Lower leg skin (tissue), 4 donors: ENCODE results near the gene WBP1. TPM values are rescaled to one million over a fixed set of nuclear protein-coding genes. Genes with fewer than 3 reads are reported as not detected.
A peak's percentile ranks its signal among the peaks of the same experiment; 100 is the strongest.
"Not testable (repeated sequence)": the region's sequence is repeated elsewhere in the genome, so short reads cannot be mapped to it uniquely, and the experiment has no call there.

Experiments
- DNase-seq, 2 donors: peaks; one replicate each; pipeline ENCODE4 v3.0.0-alpha.2; 2019; ENCODE audit warnings: low spot score in 2 of 2
- H3K4me3 ChIP-seq: fragments of 200-600 bp; sonication (generic); 2 replicates; pipeline ENCODE4 v1.5.1; 2017; ENCODE audit warnings: mild to moderate bottlenecking, low read depth; ENCODE audit not compliant: poor library complexity, severe bottlenecking
- CTCF ChIP-seq, 3 donors: fragments of 450-650 bp; IDR thresholded peaks; one replicate each; pipeline ENCODE4 v1.5.1; 2016; ENCODE audit warnings: antibody characterized with exemption in 3 of 3, mild to moderate bottlenecking in 3 of 3, moderate library complexity in 2 of 3
- POLR2A ChIP-seq, 2 donors: fragments of 450-650 bp; IDR thresholded peaks; one replicate each; pipeline ENCODE4 v1.6.1; 2016 to 2017; ENCODE audit warnings: antibody characterized with exemption in 2 of 2, mild to moderate bottlenecking in 1 of 2, moderate library complexity in 1 of 2
- WGBS, 2 donors: methylation state at CpG; one replicate each; pipeline ENCODE4 v1.1.5; 2018; 5-methylcytosine and 5-hydroxymethylcytosine counted together
- intact Hi-C: fragments of 100-400 bp; cut with DNase I; formaldehyde crosslinking; loops from one replicate; pipeline ENCODE4 v1.15.0; 2023; ENCODE audit warnings: low total_unique reads
- total RNA-seq, 4 donors: library from RNA; depleted of rRNA; stranded (reverse); fragments of >200 nt; gene quantifications; one replicate each; pipeline ENCODE4 v1.1.0, GENCODE V29; 2016

Gene WBP1
- total RNA-seq, 4 donors from 2014 or later = 35.9 to 44.9 (median 38.1) TPM

GRCh38 chr2:74474481-74474880 is 16.2 kb downstream of the WBP1 start:
- WGBS, 2 donors = 87 to 90% methylated on average over 6 of the region's 6 CpGs
- no peak for TF ChIP-seq POLR2A (IDR thresholded peaks at IDR 0.05)
- TF ChIP-seq CTCF (IDR thresholded peaks at IDR 0.05) = no peak
- no peak for DNase-seq
- intact Hi-C loops = no loop called here
- no peak overlapping the region for H3K4me3 ChIP-seq

GRCh38 chr2:74474899-74475298 is 16.7 kb downstream of the WBP1 start:
- TF ChIP-seq CTCF (IDR thresholded peaks at IDR 0.05) (no peak), POLR2A (IDR thresholded peaks at IDR 0.05) (no peak)
- DNase-seq = no peak
- H3K4me3 ChIP-seq = no peak overlapping the region
- 90 to 93% methylated on average over 5 of the region's 5 CpGs for WGBS, 2 donors
- intact Hi-C loops = no loop called here

DNA sequence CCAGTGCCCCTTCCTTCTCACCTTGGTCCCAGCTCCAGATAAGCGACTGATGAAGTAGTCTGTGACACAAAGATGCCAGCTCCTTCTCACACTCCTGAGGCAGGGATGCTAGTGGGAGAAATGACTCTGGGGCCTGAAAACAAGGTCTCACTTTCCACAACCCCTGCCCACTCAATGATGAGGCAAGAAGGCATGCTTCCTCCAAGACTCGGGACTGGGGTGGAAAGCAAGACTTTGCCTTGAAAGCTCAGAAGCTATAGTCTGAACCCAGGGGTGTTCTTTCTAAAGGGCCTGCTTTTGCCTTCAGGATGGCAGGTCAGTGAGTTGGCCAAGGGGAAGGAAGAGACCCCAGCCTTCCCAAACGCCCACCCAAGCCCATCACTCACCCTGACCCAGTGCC is 23.2 kb downstream of the WBP1 start:
- intact Hi-C loops = loop anchor here (5.0 kb wide), 1 partner anchor 106 kb away; no protein-coding TSS in a partner anchor

GRCh38 chr2:74481961-74482800 is 23.9 kb downstream of the WBP1 start:
- peak in 1 of 2 donors; percentile 92 for DNase-seq
- TF ChIP-seq POLR2A (IDR thresholded peaks at IDR 0.05) (no peak), CTCF (IDR thresholded peaks at IDR 0.05) (no peak)
- 0 to 3% methylated on average over 29 to 62 of the region's 80 CpGs for WGBS, 2 donors
- intact Hi-C loops = loop anchor here (5.0 kb wide), 1 partner anchor 105 kb away; no protein-coding TSS in a partner anchor
- peak overlapping the region; percentile 82 for H3K4me3 ChIP-seq

More for the DNA sequence above, 23.2 kb downstream of the WBP1 start:
- no peak for DNase-seq
- no peak for TF ChIP-seq CTCF (IDR thresholded peaks at IDR 0.05)
- TF ChIP-seq POLR2A (IDR thresholded peaks at IDR 0.05) = no peak
- H3K4me3 ChIP-seq = peak overlapping the region; percentile 82
- WGBS, 2 donors = 46 to 54% methylated on average over 3 of the region's 3 CpGs

DNA sequence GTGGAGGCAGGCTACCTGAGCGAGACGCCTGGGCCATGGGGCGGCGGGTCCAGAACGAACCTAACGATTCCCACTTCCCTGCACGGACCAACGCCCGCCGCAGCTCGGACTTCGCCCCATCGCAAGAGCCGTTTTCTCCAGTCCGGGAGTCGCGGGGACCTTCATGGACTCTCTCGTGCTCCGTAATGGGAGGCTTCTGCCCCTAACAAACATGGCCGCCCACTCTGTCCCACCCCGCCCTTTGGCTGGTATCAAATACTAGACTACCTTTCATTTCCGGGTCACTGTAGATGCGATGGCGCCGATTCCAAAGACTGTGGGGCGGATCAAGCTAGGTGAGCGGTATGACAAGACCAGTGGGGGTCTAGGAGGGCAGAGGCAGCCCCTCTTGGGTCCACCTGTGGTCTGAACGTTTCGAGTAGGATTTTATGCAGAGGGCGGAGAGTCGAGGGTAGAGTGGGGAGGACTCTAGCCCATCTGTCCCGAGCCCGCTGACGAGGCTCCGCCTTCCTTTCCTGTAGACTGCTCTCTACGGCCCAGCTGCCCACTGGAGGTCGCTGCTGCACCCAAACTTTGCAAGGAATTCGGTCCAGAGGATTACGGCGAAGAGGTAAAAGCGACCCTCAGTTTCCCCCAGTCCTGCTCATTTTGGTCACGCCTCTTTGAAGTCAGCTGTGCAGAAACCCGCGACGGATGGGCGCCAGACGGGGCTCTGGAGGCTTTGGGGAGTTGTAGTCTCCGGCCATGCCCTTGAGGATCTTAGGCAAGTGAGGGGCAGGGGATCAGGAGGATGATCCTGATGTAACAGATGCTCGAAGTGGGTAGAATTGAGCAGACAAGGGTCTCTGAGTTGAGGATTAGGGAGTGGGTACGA is 24.8 kb downstream of the WBP1 start, which contains the start of the genes CCDC142 and TTC31:
CCDC142 (minus strand) TSS at position 198 of the 874 bp plus-strand sequence; CDS start at position 37, 161 bp downstream.
TTC31 (plus strand) TSS at position 281 of the 874 bp plus-strand sequence; CDS start at position 296, 15 bp downstream.
- DNase-seq = peak; percentile 98 to 100
- WGBS, 2 donors = 0 to 1% methylated on average over 35 to 49 of the region's 50 CpGs
- TF ChIP-seq CTCF (IDR thresholded peaks at IDR 0.05) (peak in 1 of 3 donors; percentile 84), POLR2A (IDR thresholded peaks at IDR 0.05) (no peak)
- peak within 1 kb of the TSS; percentile 82 for H3K4me3 ChIP-seq
- intact Hi-C loops = loop anchor here (5.0 kb wide), 1 partner anchor 104 kb away; no protein-coding TSS in a partner anchor

DNA sequence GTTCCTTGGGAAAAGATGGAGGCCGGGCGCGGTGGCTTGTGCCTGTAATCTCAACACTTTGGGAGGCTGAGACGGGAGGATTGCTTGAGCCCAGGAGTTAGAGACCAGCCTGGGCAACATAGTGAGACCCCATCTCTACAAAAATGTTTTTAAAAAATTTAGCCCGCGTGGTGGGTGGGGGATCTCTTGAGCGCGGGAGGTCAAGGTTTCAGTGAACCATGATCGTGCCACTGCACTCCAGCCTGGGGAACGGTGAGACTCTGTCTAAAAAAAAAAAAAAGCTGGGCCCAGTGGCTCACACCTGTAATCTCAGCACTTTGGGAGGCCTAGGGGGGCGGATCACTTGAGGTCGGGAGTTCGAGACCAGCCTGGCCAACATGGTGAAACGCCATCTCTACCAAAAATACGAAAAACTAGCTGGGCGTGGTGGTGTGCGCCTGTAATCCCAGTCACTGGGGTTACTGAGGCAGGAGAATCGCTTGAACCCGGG is 25.5 kb downstream of the WBP1 start:
- not testable (repeated sequence) for DNase-seq
- intact Hi-C loops = loop anchor here (5.0 kb wide), 1 partner anchor 104 kb away; no protein-coding TSS in a partner anchor
- WGBS, 2 donors = 81 to 82% methylated on average over 19 of the region's 19 CpGs
- H3K4me3 ChIP-seq = peak overlapping the region; percentile 82
